HEK293 (cell line): ENCODE data around the gene TSPYL6.

Experiments
- CTCF ChIP-seq: fragments of 450-650 bp; formaldehyde crosslinking; IDR thresholded peaks from 2 replicates; pipeline ENCODE4 v1.5.1; 2016; ENCODE audit warnings: missing biosample characterization, missing genetic modification characterization
- ELK4 ChIP-seq: IDR thresholded peaks from 2 replicates; pipeline ENCODE4 v1.6.1; 2011; ENCODE audit warnings: mild to moderate bottlenecking, low read depth, low read length, borderline replicate concordance
- TCF7L2 ChIP-seq: IDR thresholded peaks from 2 replicates; pipeline ENCODE4 v1.6.1; 2011; ENCODE audit warnings: low read depth, mild to moderate bottlenecking, inconsistent platforms, low read length, moderate library complexity, borderline replicate concordance
- ZNF549 ChIP-seq: fragments of 450-650 bp; IDR thresholded peaks from 2 replicates; pipeline ENCODE4 v1.5.1; 2018; ENCODE audit warnings: missing biosample characterization, missing genetic modification characterization, mild to moderate bottlenecking, inconsistent platforms, moderate library complexity

GRCh38 chr2:54258166-54258565 is 2.1 kb upstream of the TSPYL6 start:
- no peak for TF ChIP-seq CTCF
- no peak for TF ChIP-seq ZNF549 (tag by site-specific recombination)
- no peak for TF ChIP-seq TCF7L2
- no peak for TF ChIP-seq ELK4
